SK-N-SH treated with all-trans-retinoic acid at 6 μM for 48 hours (cell line): ENCODE measurements around the gene SLC25A48.

Experiments
- ATAC-seq: fragments of 200-7000 bp; cut with Tn5 transposase; 3 replicates; pipeline ENCODE4 v1.9.1; 2020; ENCODE audit warnings: mild to moderate bottlenecking, moderate library complexity
- ARNTL ChIP-seq: fragments of 450-650 bp; formaldehyde crosslinking; IDR thresholded peaks from 2 replicates; pipeline ENCODE4 v1.5.0; 2020; ENCODE audit warnings: low read depth, mild to moderate bottlenecking, moderate library complexity, borderline replicate concordance
- BACH2 ChIP-seq: fragments of 250-450 bp; sonication (Bioruptor Pico); IDR thresholded peaks from 2 replicates; pipeline ENCODE4 v1.9.0; 2021; ENCODE audit warnings: mild to moderate bottlenecking, borderline replicate concordance
- CSDC2 ChIP-seq: fragments of 250-450 bp; sonication (Bioruptor Pico); IDR thresholded peaks from 2 replicates; pipeline ENCODE4 v1.5.0; 2020; ENCODE audit warnings: mild to moderate bottlenecking, moderate library complexity
- GLIS3 ChIP-seq: fragments of 250-450 bp; sonication (Bioruptor Pico); IDR thresholded peaks from 2 replicates; pipeline ENCODE4 v1.5.0; 2020; ENCODE audit warnings: mild to moderate bottlenecking, moderate library complexity
- PPARA ChIP-seq: fragments of 250-450 bp; sonication (Bioruptor Pico); IDR thresholded peaks from 2 replicates; pipeline ENCODE4 v1.5.0; 2020; ENCODE audit warnings: mild to moderate bottlenecking, borderline replicate concordance
- SNAI2 ChIP-seq: fragments of 250-450 bp; sonication (Bioruptor Pico); IDR thresholded peaks from 2 replicates; pipeline ENCODE4 v1.5.0; 2020; ENCODE audit warnings: mild to moderate bottlenecking, moderate library complexity
- TCF4 ChIP-seq: fragments of 250-450 bp; sonication (Bioruptor Pico); IDR thresholded peaks from 2 replicates; pipeline ENCODE4 v1.8.0; 2021; ENCODE audit warnings: mild to moderate bottlenecking, moderate library complexity, borderline replicate concordance
- TOX ChIP-seq: fragments of 250-450 bp; sonication (Bioruptor Pico); IDR thresholded peaks from 2 replicates; pipeline ENCODE4 v1.8.0; 2021; ENCODE audit warnings: mild to moderate bottlenecking, moderate library complexity, borderline replicate concordance
- ZC3H10 ChIP-seq: fragments of 250-450 bp; sonication (Bioruptor Pico); IDR thresholded peaks from 2 replicates; pipeline ENCODE4 v1.5.1; 2021; ENCODE audit warnings: mild to moderate bottlenecking, moderate library complexity
- ZFP3 ChIP-seq: fragments of 250-450 bp; sonication (Bioruptor Pico); IDR thresholded peaks from 2 replicates; pipeline ENCODE4 v1.5.0; 2020; ENCODE audit warnings: mild to moderate bottlenecking, moderate library complexity
- ZFP30 ChIP-seq: fragments of 450-650 bp; formaldehyde crosslinking; IDR thresholded peaks from 2 replicates; pipeline ENCODE4 v1.5.0; 2022; ENCODE audit warnings: mild to moderate bottlenecking, moderate library complexity
- ZNF565 ChIP-seq: fragments of 450-650 bp; formaldehyde crosslinking; conservative IDR thresholded peaks from 2 replicates; pipeline ENCODE4 v1.5.0; 2020; ENCODE audit warnings: low read depth, mild to moderate bottlenecking, moderate library complexity
- ZNF70 ChIP-seq: fragments of 450-650 bp; formaldehyde crosslinking; IDR thresholded peaks from 2 replicates; pipeline ENCODE4 v1.5.0; 2020; ENCODE audit warnings: mild to moderate bottlenecking, moderate library complexity
- ZNF8 ChIP-seq: fragments of 450-650 bp; formaldehyde crosslinking; IDR thresholded peaks from 2 replicates; pipeline ENCODE4 v1.5.0; 2020; ENCODE audit warnings: mild to moderate bottlenecking, moderate library complexity
- TF ChIP-seq, protein P1 (sequence below): fragments of 250-450 bp; sonication (Bioruptor Pico); IDR thresholded peaks from 2 replicates; pipeline ENCODE4 v1.8.0; 2021; ENCODE audit warnings: low read depth, mild to moderate bottlenecking, moderate library complexity, borderline replicate concordance
- TF ChIP-seq, protein P2 (sequence below): fragments of 250-450 bp; sonication (Bioruptor Pico); IDR thresholded peaks from 2 replicates; pipeline ENCODE4 v1.8.0; 2020; ENCODE audit warnings: mild to moderate bottlenecking, moderate library complexity, borderline replicate concordance
- TF ChIP-seq, protein P3 (sequence below): fragments of 250-450 bp; sonication (Bioruptor Pico); IDR thresholded peaks from 2 replicates; pipeline ENCODE4 v1.5.1; 2021; ENCODE audit warnings: mild to moderate bottlenecking, moderate library complexity
- TF ChIP-seq, protein P4 (sequence below): fragments of 250-450 bp; sonication (Bioruptor Pico); IDR thresholded peaks from 2 replicates; pipeline ENCODE4 v1.5.1; 2020; ENCODE audit warnings: low read depth, mild to moderate bottlenecking, moderate library complexity
- TF ChIP-seq, protein P5 (sequence below): fragments of 250-450 bp; sonication (Bioruptor Pico); IDR thresholded peaks from 2 replicates; pipeline ENCODE4 v1.5.0; 2020; ENCODE audit warnings: mild to moderate bottlenecking, moderate library complexity

SLC25A48 gene

DNA sequence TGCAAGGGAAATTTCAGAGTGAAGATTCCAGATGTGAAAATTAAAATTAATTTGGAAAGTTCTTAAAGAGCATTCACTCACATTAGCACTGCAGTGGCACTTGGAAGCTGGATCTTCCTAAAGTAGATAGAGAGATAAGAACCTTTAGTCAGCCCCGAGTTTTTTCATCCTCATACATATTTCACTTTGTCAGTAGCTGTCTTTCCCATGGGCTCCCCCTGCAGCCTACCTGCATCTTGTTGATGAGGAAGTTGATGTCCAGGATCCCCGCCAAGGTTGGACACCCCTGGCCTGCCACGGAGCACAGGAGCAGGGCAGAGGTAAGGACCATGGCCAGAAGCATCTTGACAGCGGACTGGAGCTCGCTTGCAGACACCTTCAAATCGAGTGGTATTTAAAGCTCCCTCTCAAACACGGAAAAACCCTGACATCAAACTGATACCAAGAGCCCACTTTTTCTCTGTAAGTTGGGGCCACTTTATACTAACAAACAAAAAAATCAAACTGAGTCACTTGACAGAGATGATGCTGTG is 61.1 kb downstream of the SLC25A48 start, which contains the start of gene IL9:
Gene IL9, minus strand, starts transcription at position 368 of the 533 bp plus-strand sequence. Its CDS starts 25 bp downstream, at position 343.
- no peak for TF ChIP-seq CSDC2 (CRISPR knock-in tag)
- no peak for TF ChIP-seq ZFP3 (CRISPR knock-in tag)
- TF ChIP-seq, protein P1, sequence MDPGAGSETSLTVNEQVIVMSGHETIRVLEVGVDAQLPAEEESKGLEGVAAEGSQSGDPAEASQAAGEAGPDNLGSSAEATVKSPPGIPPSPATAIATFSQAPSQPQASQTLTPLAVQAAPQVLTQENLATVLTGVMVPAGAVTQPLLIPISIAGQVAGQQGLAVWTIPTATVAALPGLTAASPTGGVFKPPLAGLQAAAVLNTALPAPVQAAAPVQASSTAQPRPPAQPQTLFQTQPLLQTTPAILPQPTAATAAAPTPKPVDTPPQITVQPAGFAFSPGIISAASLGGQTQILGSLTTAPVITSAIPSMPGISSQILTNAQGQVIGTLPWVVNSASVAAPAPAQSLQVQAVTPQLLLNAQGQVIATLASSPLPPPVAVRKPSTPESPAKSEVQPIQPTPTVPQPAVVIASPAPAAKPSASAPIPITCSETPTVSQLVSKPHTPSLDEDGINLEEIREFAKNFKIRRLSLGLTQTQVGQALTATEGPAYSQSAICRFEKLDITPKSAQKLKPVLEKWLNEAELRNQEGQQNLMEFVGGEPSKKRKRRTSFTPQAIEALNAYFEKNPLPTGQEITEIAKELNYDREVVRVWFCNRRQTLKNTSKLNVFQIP (CRISPR knock-in tag) = no peak
- TF ChIP-seq, protein P2, sequence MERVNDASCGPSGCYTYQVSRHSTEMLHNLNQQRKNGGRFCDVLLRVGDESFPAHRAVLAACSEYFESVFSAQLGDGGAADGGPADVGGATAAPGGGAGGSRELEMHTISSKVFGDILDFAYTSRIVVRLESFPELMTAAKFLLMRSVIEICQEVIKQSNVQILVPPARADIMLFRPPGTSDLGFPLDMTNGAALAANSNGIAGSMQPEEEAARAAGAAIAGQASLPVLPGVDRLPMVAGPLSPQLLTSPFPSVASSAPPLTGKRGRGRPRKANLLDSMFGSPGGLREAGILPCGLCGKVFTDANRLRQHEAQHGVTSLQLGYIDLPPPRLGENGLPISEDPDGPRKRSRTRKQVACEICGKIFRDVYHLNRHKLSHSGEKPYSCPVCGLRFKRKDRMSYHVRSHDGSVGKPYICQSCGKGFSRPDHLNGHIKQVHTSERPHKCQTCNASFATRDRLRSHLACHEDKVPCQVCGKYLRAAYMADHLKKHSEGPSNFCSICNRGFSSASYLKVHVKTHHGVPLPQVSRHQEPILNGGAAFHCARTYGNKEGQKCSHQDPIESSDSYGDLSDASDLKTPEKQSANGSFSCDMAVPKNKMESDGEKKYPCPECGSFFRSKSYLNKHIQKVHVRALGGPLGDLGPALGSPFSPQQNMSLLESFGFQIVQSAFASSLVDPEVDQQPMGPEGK (CRISPR knock-in tag) = no peak
- TF ChIP-seq TCF4 (CRISPR knock-in tag) = no peak
- TF ChIP-seq SNAI2 (CRISPR knock-in tag) = no peak
- TF ChIP-seq ZFP30 (CRISPR knock-in tag) = no peak
- TF ChIP-seq ZNF8 (CRISPR knock-in tag) = no peak
- no peak for TF ChIP-seq BACH2 (CRISPR knock-in tag)
- no peak for TF ChIP-seq ARNTL (CRISPR knock-in tag)
- TF ChIP-seq, protein P3, sequence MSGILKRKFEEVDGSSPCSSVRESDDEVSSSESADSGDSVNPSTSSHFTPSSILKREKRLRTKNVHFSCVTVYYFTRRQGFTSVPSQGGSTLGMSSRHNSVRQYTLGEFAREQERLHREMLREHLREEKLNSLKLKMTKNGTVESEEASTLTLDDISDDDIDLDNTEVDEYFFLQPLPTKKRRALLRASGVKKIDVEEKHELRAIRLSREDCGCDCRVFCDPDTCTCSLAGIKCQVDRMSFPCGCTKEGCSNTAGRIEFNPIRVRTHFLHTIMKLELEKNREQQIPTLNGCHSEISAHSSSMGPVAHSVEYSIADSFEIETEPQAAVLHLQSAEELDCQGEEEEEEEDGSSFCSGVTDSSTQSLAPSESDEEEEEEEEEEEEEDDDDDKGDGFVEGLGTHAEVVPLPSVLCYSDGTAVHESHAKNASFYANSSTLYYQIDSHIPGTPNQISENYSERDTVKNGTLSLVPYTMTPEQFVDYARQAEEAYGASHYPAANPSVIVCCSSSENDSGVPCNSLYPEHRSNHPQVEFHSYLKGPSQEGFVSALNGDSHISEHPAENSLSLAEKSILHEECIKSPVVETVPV (CRISPR knock-in tag) = no peak
- TF ChIP-seq, protein P4, sequence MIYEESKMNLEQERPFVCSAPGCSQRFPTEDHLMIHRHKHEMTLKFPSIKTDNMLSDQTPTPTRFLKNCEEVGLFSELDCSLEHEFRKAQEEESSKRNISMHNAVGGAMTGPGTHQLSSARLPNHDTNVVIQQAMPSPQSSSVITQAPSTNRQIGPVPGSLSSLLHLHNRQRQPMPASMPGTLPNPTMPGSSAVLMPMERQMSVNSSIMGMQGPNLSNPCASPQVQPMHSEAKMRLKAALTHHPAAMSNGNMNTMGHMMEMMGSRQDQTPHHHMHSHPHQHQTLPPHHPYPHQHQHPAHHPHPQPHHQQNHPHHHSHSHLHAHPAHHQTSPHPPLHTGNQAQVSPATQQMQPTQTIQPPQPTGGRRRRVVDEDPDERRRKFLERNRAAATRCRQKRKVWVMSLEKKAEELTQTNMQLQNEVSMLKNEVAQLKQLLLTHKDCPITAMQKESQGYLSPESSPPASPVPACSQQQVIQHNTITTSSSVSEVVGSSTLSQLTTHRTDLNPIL (CRISPR knock-in tag) = no peak
- no peak for ATAC-seq

DNA sequence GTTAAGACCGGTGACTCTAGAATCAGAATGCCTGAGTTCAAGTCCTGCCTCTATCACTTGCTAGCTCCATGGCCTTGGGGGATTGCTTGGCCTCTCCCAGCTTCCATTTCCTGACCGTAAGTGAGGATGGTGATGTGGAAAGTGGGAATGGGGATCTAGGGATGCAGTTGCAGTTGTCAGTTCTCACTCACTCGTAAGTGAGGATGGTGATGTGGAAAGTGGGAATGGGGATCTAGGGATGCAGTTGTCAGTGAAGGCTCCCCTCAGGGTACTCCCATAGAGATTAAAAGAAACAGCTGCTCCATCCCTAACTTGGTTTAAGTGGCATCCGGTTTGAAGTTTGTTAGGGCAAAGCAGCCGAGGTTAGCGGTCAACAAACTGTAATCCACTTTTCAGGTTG is 64.2 kb downstream of the SLC25A48 start:
- TF ChIP-seq ZNF70 (CRISPR knock-in tag) = no peak
- TF ChIP-seq, protein P4 (CRISPR knock-in tag) = no peak
- TF ChIP-seq, protein P2 (CRISPR knock-in tag) = no peak
- TF ChIP-seq ZNF8 (CRISPR knock-in tag) = no peak
- TF ChIP-seq, protein P1 (CRISPR knock-in tag) = no peak
- no peak for TF ChIP-seq ZNF565
- TF ChIP-seq ZC3H10 (CRISPR knock-in tag) = no peak
- TF ChIP-seq GLIS3 = no peak
- TF ChIP-seq SNAI2 (CRISPR knock-in tag) = no peak
- TF ChIP-seq, protein P5, sequence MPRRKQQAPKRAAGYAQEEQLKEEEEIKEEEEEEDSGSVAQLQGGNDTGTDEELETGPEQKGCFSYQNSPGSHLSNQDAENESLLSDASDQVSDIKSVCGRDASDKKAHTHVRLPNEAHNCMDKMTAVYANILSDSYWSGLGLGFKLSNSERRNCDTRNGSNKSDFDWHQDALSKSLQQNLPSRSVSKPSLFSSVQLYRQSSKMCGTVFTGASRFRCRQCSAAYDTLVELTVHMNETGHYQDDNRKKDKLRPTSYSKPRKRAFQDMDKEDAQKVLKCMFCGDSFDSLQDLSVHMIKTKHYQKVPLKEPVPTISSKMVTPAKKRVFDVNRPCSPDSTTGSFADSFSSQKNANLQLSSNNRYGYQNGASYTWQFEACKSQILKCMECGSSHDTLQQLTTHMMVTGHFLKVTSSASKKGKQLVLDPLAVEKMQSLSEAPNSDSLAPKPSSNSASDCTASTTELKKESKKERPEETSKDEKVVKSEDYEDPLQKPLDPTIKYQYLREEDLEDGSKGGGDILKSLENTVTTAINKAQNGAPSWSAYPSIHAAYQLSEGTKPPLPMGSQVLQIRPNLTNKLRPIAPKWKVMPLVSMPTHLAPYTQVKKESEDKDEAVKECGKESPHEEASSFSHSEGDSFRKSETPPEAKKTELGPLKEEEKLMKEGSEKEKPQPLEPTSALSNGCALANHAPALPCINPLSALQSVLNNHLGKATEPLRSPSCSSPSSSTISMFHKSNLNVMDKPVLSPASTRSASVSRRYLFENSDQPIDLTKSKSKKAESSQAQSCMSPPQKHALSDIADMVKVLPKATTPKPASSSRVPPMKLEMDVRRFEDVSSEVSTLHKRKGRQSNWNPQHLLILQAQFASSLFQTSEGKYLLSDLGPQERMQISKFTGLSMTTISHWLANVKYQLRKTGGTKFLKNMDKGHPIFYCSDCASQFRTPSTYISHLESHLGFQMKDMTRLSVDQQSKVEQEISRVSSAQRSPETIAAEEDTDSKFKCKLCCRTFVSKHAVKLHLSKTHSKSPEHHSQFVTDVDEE = no peak
- TF ChIP-seq BACH2 (CRISPR knock-in tag) = no peak
- no peak for TF ChIP-seq PPARA (CRISPR knock-in tag)
- no peak for TF ChIP-seq TOX (CRISPR knock-in tag)
- TF ChIP-seq ARNTL (CRISPR knock-in tag) = no peak
- ATAC-seq = no peak
